ENCODE measurements around the gene PTPA. TPM values are rescaled to one million over a fixed set of nuclear protein-coding genes. Genes with fewer than 3 reads are reported as not detected.
"Not testable (repeated sequence)": the region's sequence is repeated elsewhere in the genome, so short reads cannot be mapped to it uniquely, and the experiment has no call there.

The PTPA gene
- total RNA-seq, 1 donor from 2014 or later, result 144 TPM

DNA sequence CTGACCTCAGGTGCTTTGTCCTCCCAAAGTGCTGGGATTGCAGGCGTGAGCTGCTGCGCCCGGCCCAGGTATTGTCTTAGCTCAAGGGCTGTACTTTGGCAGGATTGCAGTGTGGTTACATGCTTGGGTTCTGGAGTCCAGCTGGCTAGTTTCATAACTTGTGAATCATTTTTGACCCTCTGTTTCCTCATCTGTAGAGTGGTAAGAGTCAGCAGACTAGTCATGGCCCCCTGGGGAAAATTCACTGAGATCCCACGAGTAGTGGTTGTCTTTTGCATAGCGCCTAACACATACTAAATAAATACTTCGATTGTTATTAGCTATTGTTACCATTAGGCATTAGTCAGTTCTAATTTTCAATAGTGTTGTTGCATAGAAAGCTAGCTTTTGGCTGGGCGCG, 14.3 kb downstream of the PTPA start:
- Mint-ChIP-seq H3K36me3 (ENCODE audit: low read depth) (peaks cover 3% of the 10 kb centered on the region), H3K27ac (ENCODE audit: unreplicated experiment) (no peak overlapping the region), H3K4me3 (no peak overlapping the region), H3K9me3 (no peaks in the 10 kb centered on the region), H3K4me1 (peaks cover 17% of the 10 kb centered on the region), H3K27me3 (ENCODE audit: low read depth) (no peaks in the 10 kb centered on the region)
- DNase-seq (ENCODE audit: low read depth, low spot score), result no peak
- TF ChIP-seq, protein P1, sequence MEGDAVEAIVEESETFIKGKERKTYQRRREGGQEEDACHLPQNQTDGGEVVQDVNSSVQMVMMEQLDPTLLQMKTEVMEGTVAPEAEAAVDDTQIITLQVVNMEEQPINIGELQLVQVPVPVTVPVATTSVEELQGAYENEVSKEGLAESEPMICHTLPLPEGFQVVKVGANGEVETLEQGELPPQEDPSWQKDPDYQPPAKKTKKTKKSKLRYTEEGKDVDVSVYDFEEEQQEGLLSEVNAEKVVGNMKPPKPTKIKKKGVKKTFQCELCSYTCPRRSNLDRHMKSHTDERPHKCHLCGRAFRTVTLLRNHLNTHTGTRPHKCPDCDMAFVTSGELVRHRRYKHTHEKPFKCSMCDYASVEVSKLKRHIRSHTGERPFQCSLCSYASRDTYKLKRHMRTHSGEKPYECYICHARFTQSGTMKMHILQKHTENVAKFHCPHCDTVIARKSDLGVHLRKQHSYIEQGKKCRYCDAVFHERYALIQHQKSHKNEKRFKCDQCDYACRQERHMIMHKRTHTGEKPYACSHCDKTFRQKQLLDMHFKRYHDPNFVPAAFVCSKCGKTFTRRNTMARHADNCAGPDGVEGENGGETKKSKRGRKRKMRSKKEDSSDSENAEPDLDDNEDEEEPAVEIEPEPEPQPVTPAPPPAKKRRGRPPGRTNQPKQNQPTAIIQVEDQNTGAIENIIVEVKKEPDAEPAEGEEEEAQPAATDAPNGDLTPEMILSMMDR (conservative IDR thresholded peaks at IDR 0.05), result no peak

DNA sequence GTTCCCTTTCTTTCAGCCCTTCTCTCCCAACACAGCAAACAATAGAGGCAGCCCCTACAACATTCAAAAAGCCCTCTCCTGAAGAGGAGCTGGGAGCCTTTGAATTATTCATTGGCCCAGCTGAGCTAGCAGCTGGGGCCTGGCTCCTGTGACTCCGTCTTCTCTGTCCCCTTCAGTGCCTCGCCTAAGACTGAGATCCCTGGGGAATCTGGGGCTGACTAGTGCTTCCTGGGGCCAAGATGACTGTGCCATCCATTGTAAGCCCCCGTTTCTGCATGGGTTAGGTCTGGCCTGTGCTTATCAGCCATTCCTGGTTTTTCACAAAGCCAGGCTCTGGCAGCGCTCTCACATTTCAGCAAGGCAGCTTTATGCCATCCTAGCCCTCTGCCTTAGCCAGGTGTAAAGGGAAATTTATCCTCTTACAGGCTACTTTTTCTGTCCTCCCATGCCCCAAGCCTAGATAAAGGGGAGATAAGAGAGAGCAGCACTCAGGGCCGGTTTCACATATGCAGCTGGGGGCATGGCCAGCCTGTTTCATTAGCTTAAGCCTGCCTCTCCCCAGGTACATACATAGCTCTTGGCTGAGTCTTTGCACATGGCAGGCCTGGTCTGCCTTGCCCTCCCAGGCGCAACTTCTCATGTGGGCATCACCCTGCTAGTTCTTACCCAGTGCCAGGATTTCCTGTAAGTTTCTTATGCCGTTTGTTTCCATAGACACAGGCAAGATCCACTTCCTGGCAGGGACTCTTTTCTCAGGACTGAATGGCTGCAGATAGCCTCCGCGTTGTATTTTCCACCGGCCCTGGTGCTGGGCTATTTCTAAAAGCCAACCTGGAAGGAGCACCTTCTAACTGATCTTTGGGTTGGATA, 15.8 kb downstream of the PTPA start:
- Mint-ChIP-seq H3K36me3 (ENCODE audit: low read depth) (peaks cover 11% of the 10 kb centered on the region), H3K27me3 (ENCODE audit: low read depth) (no peaks in the 10 kb centered on the region), H3K27ac (ENCODE audit: unreplicated experiment) (peak overlapping the region; percentile 95), H3K4me3 (peak overlapping the region; percentile 69), H3K4me1 (peaks cover 21% of the 10 kb centered on the region), H3K9me3 (no peaks in the 10 kb centered on the region)
- no peak for DNase-seq (ENCODE audit: low read depth, low spot score)
- TF ChIP-seq, protein P1 (conservative IDR thresholded peaks at IDR 0.05), result no peak

DNA sequence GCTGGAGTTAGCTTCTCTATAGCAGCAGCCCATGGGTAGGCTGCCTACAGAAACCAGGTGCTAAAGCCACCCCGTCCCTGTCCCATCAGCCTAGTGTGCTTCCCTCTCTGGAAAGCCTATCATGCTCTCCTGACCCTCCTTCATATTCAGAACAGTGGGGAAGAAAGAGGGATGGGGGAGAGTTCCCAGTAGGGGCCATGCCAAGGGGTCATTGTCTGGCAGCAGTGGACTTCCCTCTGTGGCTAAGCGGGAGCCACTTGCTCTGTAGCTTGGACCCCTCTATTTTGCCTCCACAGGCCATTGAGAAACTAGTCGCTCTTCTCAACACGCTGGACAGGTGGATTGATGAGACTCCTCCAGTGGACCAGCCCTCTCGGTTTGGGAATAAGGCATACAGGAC, 17.5 kb downstream of the PTPA start:
- no peak for DNase-seq (ENCODE audit: low read depth, low spot score)
- Mint-ChIP-seq H3K9me3 (no peaks in the 10 kb centered on the region), H3K4me1 (peaks cover 25% of the 10 kb centered on the region), H3K27me3 (ENCODE audit: low read depth) (no peaks in the 10 kb centered on the region), H3K27ac (ENCODE audit: unreplicated experiment) (no peak overlapping the region), H3K36me3 (ENCODE audit: low read depth) (peaks cover 12% of the 10 kb centered on the region), H3K4me3 (no peak overlapping the region)
- TF ChIP-seq, protein P1 (conservative IDR thresholded peaks at IDR 0.05), result no peak

DNA sequence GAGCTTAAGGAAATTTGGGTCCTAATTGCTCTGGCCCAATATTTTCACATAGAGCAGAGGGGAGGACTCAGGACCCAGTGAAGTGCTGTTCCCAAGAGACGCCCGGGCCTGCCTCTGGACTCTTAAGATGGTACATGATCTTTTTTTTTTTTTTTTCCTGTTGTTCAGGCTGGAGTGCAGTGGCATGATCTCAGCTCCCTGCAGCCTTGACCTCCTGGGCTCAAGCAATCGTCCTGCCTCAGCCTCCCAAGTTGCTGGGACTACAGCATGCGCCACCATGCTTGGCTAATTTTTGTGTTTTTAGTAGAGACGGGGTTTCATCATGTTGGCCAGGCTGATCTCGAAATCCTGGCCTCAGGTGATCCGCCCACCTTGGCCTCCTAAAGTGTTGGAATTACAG, 19.1 kb downstream of the PTPA start:
- peaks cover 12% of the 10 kb centered on the region for H3K36me3 Mint-ChIP-seq (ENCODE audit: low read depth)
- DNase-seq (ENCODE audit: low read depth, low spot score); H3K27ac Mint-ChIP-seq (ENCODE audit: unreplicated experiment); H3K4me3 Mint-ChIP-seq; H3K9me3 Mint-ChIP-seq; H3K27me3 Mint-ChIP-seq (ENCODE audit: low read depth): not testable (repeated sequence)
- peaks cover 27% of the 10 kb centered on the region for H3K4me1 Mint-ChIP-seq

DNA sequence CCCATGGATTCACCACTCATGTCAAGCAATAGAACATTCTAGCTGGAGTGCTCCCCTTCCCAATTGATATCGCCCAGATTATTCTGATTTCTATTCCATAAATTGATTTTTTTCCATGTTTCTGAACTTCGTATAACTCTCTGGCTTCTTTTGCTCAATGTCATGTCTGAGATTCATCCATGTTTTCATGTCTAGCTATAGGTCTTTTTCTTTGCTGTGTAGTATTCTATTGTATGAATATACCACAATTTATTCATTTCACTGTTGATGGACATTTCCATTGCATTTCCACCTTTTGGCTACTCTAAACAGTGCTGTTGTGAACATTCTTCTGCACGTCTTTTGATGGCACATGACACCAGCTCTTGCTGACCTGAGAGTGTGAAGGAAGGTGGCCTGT, 19.6 kb downstream of the PTPA start:
- Mint-ChIP-seq H3K4me3 (no peak overlapping the region), H3K9me3 (no peaks in the 10 kb centered on the region), H3K4me1 (peaks cover 27% of the 10 kb centered on the region), H3K36me3 (ENCODE audit: low read depth) (peaks cover 12% of the 10 kb centered on the region), H3K27me3 (ENCODE audit: low read depth) (no peaks in the 10 kb centered on the region), H3K27ac (ENCODE audit: unreplicated experiment) (no peak overlapping the region)
- TF ChIP-seq, protein P1 (conservative IDR thresholded peaks at IDR 0.05), result no peak
- DNase-seq (ENCODE audit: low read depth, low spot score), result no peak

All from neural crest cell (in vitro differentiated cells).